ENCODE data around the gene NEO1.
"Not testable (repeated sequence)": the region's sequence is repeated elsewhere in the genome, so short reads cannot be mapped to it uniquely, and the experiment has no call there.

The NEO1 gene

DNA sequence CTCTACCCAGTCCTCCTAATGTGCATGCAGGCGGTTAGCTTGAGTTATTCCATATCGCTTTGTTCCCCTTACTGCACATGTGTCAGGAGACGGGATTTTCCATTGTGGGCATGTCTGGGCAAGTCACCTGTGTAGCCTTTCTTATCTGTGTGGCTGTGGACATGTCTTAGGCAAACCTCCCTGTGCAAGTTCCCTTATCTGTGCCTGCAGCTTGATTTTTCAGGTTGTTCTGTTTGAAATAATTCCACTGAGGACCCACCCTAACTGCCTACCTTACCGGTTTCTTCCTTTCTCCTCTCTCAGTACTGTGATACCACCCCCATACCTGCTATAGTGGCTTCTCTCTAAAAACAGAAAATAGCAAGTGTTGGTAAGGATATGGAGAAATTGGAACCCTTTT lies 113.6 kb downstream of the NEO1 start:
- no peaks in the 10 kb centered on the region for H3K27me3 ChIP-seq (ENCODE audit: insufficient read depth, poor library complexity, severe bottlenecking)
- TF ChIP-seq, protein P1, sequence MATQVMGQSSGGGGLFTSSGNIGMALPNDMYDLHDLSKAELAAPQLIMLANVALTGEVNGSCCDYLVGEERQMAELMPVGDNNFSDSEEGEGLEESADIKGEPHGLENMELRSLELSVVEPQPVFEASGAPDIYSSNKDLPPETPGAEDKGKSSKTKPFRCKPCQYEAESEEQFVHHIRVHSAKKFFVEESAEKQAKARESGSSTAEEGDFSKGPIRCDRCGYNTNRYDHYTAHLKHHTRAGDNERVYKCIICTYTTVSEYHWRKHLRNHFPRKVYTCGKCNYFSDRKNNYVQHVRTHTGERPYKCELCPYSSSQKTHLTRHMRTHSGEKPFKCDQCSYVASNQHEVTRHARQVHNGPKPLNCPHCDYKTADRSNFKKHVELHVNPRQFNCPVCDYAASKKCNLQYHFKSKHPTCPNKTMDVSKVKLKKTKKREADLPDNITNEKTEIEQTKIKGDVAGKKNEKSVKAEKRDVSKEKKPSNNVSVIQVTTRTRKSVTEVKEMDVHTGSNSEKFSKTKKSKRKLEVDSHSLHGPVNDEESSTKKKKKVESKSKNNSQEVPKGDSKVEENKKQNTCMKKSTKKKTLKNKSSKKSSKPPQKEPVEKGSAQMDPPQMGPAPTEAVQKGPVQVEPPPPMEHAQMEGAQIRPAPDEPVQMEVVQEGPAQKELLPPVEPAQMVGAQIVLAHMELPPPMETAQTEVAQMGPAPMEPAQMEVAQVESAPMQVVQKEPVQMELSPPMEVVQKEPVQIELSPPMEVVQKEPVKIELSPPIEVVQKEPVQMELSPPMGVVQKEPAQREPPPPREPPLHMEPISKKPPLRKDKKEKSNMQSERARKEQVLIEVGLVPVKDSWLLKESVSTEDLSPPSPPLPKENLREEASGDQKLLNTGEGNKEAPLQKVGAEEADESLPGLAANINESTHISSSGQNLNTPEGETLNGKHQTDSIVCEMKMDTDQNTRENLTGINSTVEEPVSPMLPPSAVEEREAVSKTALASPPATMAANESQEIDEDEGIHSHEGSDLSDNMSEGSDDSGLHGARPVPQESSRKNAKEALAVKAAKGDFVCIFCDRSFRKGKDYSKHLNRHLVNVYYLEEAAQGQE (IDR thresholded peaks at IDR 0.05; ENCODE audit: insufficient replicate concordance, low read depth) = no peak
- TF ChIP-seq GABPA (IDR thresholded peaks at IDR 0.05; ENCODE audit: low read depth) = no peak
- TF ChIP-seq SPI1 (IDR thresholded peaks at IDR 0.05; ENCODE audit: borderline replicate concordance, low read depth) = no peak
- no peak for TF ChIP-seq CTCF (IDR thresholded peaks at IDR 0.05; ENCODE audit: insufficient read depth, low read length)
- no peak for TF ChIP-seq POLR2AphosphoS5 (IDR thresholded peaks at IDR 0.05; ENCODE audit: low read depth)
- no peak overlapping the region for H3K4me3 ChIP-seq (replicated peaks; ENCODE audit: insufficient read depth, low read length)
- H3K27ac ChIP-seq (replicated peaks) = no peak overlapping the region
- DNase-seq (ENCODE audit: low read depth in 1 of 2, low spot score in 1 of 2) = no peak

DNA sequence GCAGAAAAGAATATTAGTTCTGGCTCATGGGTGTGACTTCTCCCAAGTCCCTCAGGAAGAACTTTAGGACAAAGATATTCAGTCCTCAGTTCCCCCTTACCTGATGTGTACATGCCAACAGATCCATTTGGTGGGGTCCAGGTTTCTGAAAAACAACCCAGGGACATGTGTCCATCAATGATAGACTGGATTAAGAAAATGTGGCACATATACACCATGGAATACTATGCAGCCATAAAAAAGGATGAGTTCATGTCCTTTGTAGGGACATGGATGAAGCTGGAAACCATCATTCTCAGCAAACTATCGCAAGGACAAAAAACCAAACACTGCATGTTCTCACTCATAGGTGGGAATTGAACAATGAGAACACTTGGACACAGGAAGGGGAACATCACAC lies 114.4 kb downstream of the NEO1 start:
- H3K27me3 ChIP-seq (ENCODE audit: insufficient read depth, poor library complexity, severe bottlenecking); H3K4me3 ChIP-seq (replicated peaks; ENCODE audit: insufficient read depth, low read length); H3K27ac ChIP-seq (replicated peaks); DNase-seq (ENCODE audit: low read depth in 1 of 2, low spot score in 1 of 2): not testable (repeated sequence)

DNA sequence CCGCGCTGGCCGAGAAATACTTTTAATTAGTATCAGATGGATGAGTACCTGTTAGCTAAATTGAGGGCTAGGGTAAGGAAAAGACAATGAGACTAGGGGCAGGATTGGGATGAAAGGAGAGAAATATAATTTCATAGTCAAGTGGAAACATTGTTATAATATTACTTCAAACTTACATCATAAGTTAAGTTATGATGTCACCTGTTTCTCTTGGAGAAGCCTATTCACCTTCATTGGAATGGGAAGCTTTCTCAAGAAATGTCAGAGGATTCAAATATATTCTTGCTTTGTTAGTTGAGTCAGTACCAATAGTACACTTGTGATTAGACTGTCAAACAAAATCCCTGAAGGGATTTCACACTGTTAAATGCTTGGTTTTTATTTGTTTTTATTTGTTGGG lies 116.2 kb downstream of the NEO1 start:
- no peak overlapping the region for H3K4me3 ChIP-seq (replicated peaks; ENCODE audit: insufficient read depth, low read length)
- no peak for DNase-seq (ENCODE audit: low read depth in 1 of 2, low spot score in 1 of 2)
- TF ChIP-seq GABPA (IDR thresholded peaks at IDR 0.05; ENCODE audit: low read depth) = no peak
- TF ChIP-seq POLR2AphosphoS5 (IDR thresholded peaks at IDR 0.05; ENCODE audit: low read depth) = no peak
- TF ChIP-seq SPI1 (IDR thresholded peaks at IDR 0.05; ENCODE audit: borderline replicate concordance, low read depth) = no peak
- no peak for TF ChIP-seq CTCF (IDR thresholded peaks at IDR 0.05; ENCODE audit: insufficient read depth, low read length)
- TF ChIP-seq, protein P1 (IDR thresholded peaks at IDR 0.05; ENCODE audit: insufficient replicate concordance, low read depth) = no peak
- no peak overlapping the region for H3K27ac ChIP-seq (replicated peaks)
- peaks cover 2% of the 10 kb centered on the region for H3K27me3 ChIP-seq (ENCODE audit: insufficient read depth, poor library complexity, severe bottlenecking)

- H3K27ac ChIP-seq (replicated peaks) = no peak overlapping the region
- H3K4me3 ChIP-seq (replicated peaks; ENCODE audit: insufficient read depth, low read length) = no peak overlapping the region
- H3K27me3 ChIP-seq (ENCODE audit: insufficient read depth, poor library complexity, severe bottlenecking) = peaks cover 12% of the 10 kb centered on the region
- TF ChIP-seq POLR2AphosphoS5 (IDR thresholded peaks at IDR 0.05; ENCODE audit: low read depth) (no peak), GABPA (IDR thresholded peaks at IDR 0.05; ENCODE audit: low read depth) (no peak), SPI1 (IDR thresholded peaks at IDR 0.05; ENCODE audit: borderline replicate concordance, low read depth) (no peak), CTCF (IDR thresholded peaks at IDR 0.05; ENCODE audit: insufficient read depth, low read length) (no peak)
- TF ChIP-seq, protein P1 (IDR thresholded peaks at IDR 0.05; ENCODE audit: insufficient replicate concordance, low read depth) = no peak
- DNase-seq (ENCODE audit: low read depth in 1 of 2, low spot score in 1 of 2) = no peak
These were observed 119.4 kb downstream of the NEO1 start for GRCh38 chr15:73171711-73172110.
